ENCODE data around the gene SF1.

Gene SF1

DNA sequence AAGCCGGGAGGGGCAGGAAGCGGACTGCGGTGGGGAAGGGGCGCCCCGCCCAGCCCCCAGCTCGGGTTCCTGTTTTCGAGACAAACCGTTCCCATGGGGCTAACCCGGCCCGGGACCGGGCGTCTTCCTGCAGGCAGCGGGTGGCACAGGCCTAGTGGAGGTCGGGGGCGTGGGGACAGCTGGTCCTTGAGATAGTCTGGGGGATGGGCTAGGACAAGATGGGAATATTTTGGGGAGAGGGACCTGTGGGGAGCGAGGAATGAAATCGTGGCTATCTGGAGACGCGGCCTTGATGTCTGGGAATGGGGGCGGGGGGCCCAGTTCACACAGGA is 33.2 kb downstream of the SF1 start:
- no peak for DNase-seq (ENCODE audit: low read depth, low spot score)

- no peak for DNase-seq (ENCODE audit: low read depth, low spot score)
Measured at GRCh38 chr11:64744544-64745188, 33.7 kb downstream of the SF1 start.

DNA sequence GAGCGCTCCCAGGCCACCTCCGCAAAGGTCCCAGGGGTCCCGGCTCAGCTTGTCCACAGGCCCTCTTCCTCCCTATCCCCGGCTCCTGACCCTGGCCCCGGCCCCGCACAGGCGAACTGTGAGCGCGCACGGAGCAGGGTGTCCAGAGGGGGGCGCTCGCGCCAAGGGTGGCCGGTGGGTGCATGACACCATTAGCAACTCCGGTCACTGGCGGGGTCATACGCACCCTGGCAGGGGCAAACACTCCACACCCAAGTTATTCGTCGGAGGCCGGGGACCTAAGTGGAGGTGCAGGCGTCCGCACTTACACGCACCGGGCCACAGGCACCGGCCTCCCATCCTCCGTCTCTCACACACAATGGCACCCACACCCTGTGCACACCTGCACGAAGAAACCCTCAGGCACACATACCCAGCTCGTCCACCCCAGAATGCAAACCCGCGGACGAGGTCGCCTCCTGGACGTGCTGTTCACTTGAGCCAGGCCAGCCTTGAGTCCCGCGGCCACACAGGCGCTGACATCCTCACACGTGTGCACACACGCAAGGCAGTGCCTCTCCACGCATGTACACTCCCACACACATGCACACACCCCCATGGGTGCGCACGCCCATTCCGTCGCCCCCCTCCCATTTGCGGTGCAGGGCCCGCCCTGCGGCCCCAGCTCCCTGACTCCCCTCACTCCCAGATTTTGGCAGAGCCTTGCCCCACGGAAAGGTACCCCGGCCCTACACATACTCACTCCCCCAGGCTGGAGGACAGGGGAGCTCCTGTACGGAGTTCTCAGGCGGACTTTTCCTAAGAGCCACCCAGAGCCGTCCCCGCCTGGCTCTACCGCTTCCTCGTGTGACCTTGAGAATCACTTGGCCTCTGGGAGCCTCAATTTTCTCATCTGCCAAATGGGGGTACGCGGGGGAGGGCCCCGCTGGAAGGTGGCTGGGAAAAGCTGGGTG is 34.5 kb downstream of the SF1 start, which contains the start of gene RASGRP2:
Gene RASGRP2 (minus strand): TSS at position 552 of the 953 bp plus-strand sequence. CDS start 1,276 bp downstream, outside the sequence.
- no peak for DNase-seq (ENCODE audit: low read depth, low spot score)

- no peak for DNase-seq (ENCODE audit: low read depth, low spot score)
Measured at GRCh38 chr11:64742889-64743590, 35.3 kb downstream of the SF1 start.

GRCh38 chr11:64742087-64742888 is 36.1 kb downstream of the SF1 start:
- no peak for DNase-seq (ENCODE audit: low read depth, low spot score)

DNA sequence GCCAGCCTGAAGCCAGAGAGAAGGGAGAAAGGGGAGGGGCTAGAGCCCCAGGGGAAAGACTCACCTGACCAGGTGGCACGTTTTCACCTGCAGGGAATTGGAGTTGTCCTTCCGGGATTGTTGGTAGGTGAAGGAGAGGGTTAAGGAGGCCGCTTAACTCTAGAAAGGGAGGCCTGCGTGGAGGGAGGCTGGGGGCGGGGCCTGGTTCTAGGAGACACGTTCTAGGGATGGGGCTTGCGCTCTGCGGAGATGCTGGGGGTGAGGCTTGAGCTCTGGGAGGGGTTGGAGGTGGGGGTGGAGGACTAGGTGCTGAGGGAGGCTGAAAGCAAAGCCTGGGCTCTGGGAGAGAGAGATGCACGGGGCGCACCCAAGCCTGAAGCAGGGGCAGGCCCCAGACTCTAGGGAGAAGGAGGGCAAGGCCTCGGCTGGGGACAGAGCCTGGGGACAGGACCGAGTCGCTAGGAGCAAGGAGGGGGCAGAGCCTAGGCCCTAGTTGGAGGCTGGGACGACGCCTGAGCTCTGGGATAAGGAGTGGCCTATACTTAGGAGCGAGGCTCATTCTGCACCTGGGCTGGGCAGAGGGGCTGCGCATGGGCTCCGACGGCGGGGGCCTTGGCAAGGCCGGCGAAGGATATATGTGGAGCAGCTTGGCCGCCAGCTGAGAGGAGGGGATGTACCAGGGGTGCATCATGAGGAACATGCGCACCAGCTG is 36.8 kb downstream of the SF1 start:
- no peak for DNase-seq (ENCODE audit: low read depth, low spot score)

- no peak for DNase-seq (ENCODE audit: low read depth, low spot score)
Measured at GRCh38 chr11:64739871-64740270, 38.5 kb downstream of the SF1 start.

DNA sequence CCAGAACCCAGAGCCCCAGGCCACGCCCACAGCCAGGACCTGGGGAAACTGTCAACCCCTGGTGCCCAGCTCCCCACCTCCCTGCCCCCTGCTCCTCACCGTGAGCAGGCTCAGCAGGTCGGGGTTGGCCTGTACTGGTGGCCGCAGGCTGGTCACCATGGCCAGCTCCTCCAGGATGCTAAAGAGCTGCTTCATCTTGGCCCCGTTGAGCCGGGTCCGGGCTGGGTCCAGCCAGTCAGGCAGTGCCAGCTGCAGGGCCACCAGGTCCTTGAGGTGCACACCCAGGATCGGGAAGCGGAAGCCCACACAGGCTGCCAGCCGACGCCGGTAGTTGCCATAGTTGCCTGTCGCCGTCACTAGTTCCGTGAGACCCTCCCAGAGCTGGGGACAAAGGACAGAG is 41.7 kb downstream of the SF1 start:
- DNase-seq (ENCODE audit: low read depth, low spot score) = no peak

DNA sequence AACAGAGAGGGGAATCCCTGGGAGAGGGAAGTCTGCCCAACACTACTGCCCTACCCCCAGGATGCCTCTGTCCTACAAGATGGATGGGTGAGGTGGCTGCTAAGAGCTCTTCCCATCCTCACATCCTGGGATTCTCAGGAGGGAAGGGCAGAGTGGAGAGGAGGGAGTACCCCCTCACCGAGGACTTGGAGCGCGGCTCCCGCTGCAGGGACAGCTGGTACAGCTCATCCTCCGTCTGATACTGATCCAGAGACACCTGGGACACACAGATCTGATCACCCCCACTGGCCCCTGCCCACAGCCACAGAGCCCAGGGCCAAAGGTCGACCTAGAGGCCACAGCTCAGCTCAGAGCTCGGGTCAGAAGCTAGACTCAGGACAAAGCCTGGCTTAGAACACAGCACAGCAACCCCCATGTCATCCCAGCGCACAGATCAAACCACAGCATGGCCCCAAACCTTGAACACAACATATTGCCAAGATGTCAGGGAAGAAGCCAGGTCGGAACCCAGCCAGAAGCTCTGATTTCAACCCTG is 42.5 kb downstream of the SF1 start:
- DNase-seq (ENCODE audit: low read depth, low spot score) = no peak

GRCh38 chr11:64734811-64735724 is 43.3 kb downstream of the SF1 start:
- DNase-seq (ENCODE audit: low read depth, low spot score) = no peak

DNA sequence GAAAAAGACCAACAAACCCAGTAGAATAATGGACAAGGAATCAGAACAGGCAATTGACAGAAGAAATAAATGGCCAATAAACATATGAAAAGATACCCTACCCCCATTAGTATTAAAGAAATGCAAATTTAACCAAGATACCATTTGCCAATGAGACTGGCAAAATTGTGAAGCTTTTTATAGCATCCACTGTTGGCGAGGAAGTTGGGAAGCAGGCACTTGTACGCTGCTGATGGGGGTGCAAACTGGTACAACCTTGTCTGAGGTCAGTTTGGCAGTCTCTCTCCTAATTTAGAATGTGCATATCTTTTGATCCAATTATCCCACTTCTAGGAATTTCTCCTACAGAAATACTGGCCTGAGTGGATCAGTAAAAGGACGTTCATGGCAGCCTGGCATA is 46.7 kb downstream of the SF1 start:
- DNase-seq (ENCODE audit: low read depth, low spot score) = no peak

DNA sequence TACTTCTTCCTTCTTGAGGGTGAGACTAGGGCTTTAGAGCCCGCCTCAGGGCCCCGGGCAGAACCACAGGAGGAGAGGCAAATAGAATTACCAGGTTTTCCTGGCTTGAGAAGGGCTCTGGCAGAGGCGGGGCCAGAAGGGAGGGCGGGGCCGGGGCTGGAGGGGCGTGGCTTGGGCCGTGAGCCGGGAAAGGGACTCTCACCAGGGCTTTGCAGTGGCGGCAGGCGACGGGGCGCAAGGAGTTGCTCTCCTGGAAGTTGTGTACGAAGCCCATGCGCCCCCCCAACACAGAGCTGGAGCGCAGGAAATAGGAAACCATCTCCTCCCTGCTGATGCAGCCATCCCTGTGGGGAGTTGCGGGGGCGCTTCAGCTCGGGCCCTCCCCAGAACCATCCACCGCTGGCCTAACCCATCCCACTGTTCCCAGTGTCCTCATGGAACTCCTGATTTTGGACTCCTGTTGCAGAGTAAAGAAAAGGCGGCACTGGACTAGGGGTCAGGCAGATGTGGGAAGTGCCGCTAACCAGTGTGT is 48.4 kb downstream of the SF1 start:
- DNase-seq (ENCODE audit: low read depth, low spot score) = no peak

GRCh38 chr11:64728757-64729365 is 49.5 kb downstream of the SF1 start:
- DNase-seq (ENCODE audit: low read depth, low spot score) = no peak

- DNase-seq (ENCODE audit: low read depth, low spot score) = no peak
Measured at GRCh38 chr11:64726867-64727530, 51.3 kb downstream of the SF1 start.

- no peak for DNase-seq (ENCODE audit: low read depth, low spot score)
Measured at GRCh38 chr11:64726211-64726641, 52.1 kb downstream of the SF1 start.

DNA sequence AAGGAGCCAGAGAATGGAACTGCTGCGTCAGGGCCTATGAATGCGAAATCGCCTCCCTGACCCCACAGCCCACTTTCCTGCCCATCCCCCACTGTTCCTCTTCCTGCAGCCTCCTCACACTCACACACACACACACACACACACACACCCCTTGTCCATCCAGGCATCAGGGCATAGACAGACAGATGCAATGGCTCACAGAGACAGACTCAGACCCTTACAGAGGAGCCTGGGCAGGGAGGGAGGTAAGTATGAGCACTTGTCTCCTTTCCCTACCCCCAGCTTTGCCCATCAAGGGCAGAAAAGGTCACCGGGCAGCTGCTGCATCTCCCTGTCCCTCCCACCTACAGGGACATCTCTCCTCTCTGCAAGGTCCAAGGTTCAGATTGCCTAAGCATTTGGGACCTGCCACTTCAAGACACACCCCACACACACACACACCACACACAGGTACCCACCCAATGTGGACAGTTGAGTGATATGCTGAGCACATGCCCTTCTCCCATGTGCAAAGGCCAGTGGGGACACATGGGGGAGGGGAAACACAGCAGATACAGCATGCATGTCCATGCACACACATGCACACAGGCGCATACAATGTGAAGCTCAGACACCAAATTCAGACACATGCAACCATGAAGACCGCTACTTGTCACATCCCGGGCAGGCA is 53.3 kb downstream of the SF1 start:
- DNase-seq (ENCODE audit: low read depth, low spot score) = no peak

Measured in iPS DF 19.7 (cell line).